Muscle of leg (tissue), 11 donors: ENCODE measurements around the gene MRPS7. TPM values are rescaled to one million over a fixed set of nuclear protein-coding genes. Genes with fewer than 3 reads are reported as not detected.
"Not testable (repeated sequence)": the region's sequence is repeated elsewhere in the genome, so short reads cannot be mapped to it uniquely, and the experiment has no call there.

ENCODE experiments used
- DNase-seq: peaks from one replicate; pipeline ENCODE4 v3.0.0; 2013
- H3K27ac ChIP-seq: one replicate; pipeline ENCODE4 v1.5.1; 2013; ENCODE audit warnings: mild to moderate bottlenecking, low read length, control low read depth
- H3K27me3 ChIP-seq: one replicate; pipeline ENCODE4 v1.6.1; 2013; ENCODE audit warnings: low read length; ENCODE audit not compliant: control insufficient read depth, insufficient read depth
- H3K36me3 ChIP-seq: one replicate; pipeline ENCODE4 v1.6.1; 2013; ENCODE audit warnings: low read length; ENCODE audit not compliant: control insufficient read depth, insufficient read depth
- H3K4me1 ChIP-seq: one replicate; pipeline ENCODE4 v1.6.1; 2013; ENCODE audit warnings: low read length; ENCODE audit not compliant: control insufficient read depth, insufficient read depth
- H3K4me3 ChIP-seq: one replicate; pipeline ENCODE4 v1.5.1; 2013; ENCODE audit warnings: low read length, control low read depth
- H3K9me3 ChIP-seq: replicated peaks from 2 replicates; pipeline ENCODE4 v1.6.1; 2013; ENCODE audit warnings: low read depth, low read length; ENCODE audit not compliant: control insufficient read depth
- WGBS: methylation state at CpG from one replicate; pipeline ENCODE4 v1.1.5; 2013; ENCODE audit warnings: missing lambda C conversion rate; ENCODE audit not compliant: insufficient coverage; 5-methylcytosine and 5-hydroxymethylcytosine counted together
- polyA plus RNA-seq, 8 donors: library from polyadenylated mRNA; unstranded; fragments of 120-200 nt; gene quantifications; one replicate each; pipeline versions ENCODE4 v1.2.1 to v1.2.3, GENCODE V29; 2013; ENCODE audit warnings: inconsistent platforms in 1 of 8, low replicate concordance in 1 of 8; ENCODE audit not compliant: insufficient read length in 8 of 8, insufficient read depth in 1 of 8
- total RNA-seq: library from RNA; stranded (reverse); fragments of 120-200 nt; gene quantifications from one replicate; pipeline ENCODE4 v1.2.4, GENCODE V29; 2013

MRPS7 gene
- total and polyA plus RNA-seq, 9 donors: 51.2 to 71.7 (median 60.7) TPM

DNA sequence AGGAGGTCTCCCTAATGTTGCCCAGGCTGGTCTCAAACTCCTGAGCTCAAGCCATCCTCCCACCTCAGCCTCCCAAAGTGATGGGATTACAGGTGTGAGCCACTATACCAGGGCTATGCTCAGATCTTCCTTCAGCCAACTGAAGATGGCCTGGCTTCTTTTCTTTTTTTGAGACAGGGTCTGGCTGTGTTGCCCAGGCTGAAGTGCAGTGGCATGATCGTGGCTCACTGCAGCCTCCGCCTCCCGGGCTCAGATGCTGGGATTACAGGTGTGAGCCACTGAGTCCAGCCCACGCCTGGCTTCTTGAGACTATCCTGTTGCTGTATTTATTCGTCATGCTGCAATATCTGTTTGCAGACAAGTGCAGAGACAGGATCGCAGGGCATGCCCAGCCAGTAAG, 23.4 kb downstream of the MRPS7 start:
- H3K27me3 ChIP-seq: no peaks in the 10 kb centered on the region
- H3K4me3 ChIP-seq: no peak overlapping the region
- DNase-seq: no peak
- H3K9me3 ChIP-seq: no peaks in the 10 kb centered on the region
- 74% methylated on average over 5 of the region's 6 CpGs for WGBS
- H3K36me3 ChIP-seq: peaks cover 33% of the 10 kb centered on the region
- H3K27ac ChIP-seq: no peak overlapping the region
- peaks cover 7% of the 10 kb centered on the region for H3K4me1 ChIP-seq

DNA sequence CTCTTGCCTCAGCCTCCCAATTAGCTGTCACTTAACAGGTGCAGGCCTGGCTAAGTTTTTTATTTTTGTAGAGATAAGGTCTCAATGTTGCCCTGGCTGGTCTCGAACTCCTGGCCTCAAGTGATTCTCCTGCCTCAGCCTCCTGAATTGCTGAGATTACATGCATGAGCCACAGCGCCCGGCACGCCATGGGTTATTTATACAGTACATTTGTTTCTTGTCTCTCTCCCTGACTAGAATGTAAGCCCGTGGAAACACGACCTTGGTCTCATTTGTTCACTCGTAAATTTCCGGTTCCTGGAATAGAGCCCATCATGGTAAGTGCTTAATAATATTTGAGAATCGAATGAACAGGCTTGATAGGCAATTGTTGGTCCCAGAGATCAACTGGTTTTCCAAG, 25.5 kb downstream of the MRPS7 start:
- 85% methylated on average over 4 of the region's 9 CpGs for WGBS

GRCh38 chr17:75288359-75288758, 26.7 kb downstream of the MRPS7 start:
- no peak overlapping the region for H3K27ac ChIP-seq
- no CpG with 5 or more reads among the region's 2 CpGs for WGBS
- peaks cover 13% of the 10 kb centered on the region for H3K36me3 ChIP-seq
- no peaks in the 10 kb centered on the region for H3K9me3 ChIP-seq
- no peaks in the 10 kb centered on the region for H3K27me3 ChIP-seq
- H3K4me3 ChIP-seq: peak overlapping the region; percentile 94
- DNase-seq: no peak
- peaks cover 7% of the 10 kb centered on the region for H3K4me1 ChIP-seq

More for the DNA sequence above, 25.5 kb downstream of the MRPS7 start:
- Histone ChIP-seq H3K4me1 (peaks cover 7% of the 10 kb centered on the region), H3K36me3 (peaks cover 19% of the 10 kb centered on the region), H3K9me3 (no peaks in the 10 kb centered on the region), H3K4me3 (no peak overlapping the region), H3K27ac (no peak overlapping the region), H3K27me3 (no peaks in the 10 kb centered on the region)
- DNase-seq: no peak

DNA sequence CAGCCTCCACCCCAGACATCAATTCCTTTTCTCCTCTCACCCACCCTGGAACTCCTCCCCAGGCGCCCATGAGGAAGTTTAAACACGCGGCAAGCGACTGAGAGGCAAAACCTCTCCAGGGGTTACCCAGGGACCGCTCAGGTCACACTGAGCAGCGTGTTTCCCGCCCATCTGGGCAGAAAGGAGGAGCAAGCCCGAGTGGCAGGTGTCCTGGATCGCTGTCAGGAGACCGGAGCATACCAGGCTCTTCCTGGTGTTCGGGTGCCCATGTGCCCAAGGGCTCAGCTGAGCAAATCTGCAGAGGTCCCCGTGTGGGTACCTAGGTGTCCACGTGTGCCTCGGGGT, 27.1 kb downstream of the MRPS7 start:
- WGBS: 0% methylated on average over 12 of the region's 14 CpGs

DNA sequence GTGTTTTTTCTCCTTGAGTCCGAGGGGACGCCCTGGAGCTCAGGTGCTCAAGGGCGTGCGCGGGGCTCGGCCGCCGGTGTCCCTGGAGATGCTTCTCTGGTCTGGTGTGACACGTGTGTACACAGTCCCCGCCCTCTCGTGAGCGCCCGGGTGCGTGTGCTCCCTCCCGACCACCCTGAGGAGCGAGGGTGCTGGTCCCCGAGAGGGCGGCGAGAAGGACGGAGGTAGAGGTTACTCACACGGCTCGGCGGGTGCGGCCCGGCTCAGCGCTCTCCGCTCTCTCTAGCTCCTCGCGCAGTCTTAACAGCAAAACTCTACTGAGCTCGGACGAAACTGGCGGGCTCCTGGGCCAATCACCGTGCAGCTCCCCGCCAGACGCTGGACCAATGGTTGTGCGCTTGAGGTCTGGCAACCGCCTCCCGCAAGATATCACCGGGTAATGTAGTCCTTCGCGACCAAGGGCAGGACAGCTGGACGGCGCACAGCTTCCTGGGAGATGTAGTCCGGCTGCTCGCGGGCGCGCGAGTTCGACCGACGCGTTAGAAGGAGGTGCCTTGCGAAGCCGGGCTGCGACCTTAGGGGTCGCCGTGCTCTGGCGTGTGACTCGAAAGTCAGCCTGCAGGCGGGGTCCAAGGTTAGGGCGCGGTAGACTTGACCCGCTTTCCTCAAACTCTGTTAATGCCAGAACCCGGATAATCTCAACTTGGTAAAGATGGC, 27.6 kb downstream of the MRPS7 start, which contains the start of gene SLC25A19:
TSS of gene SLC25A19 (minus strand) at position 319 of the 717 bp plus-strand sequence. CDS start 2,669 bp downstream, outside the sequence.
- Histone ChIP-seq H3K4me3 (peak within 1 kb of the TSS; percentile 94), H3K27me3 (no peaks in the 10 kb centered on the region), H3K27ac (peak within 1 kb of the TSS; percentile 97), H3K9me3 (no peaks in the 10 kb centered on the region), H3K4me1 (peaks cover 7% of the 10 kb centered on the region), H3K36me3 (peaks cover 10% of the 10 kb centered on the region)
- DNase-seq: peak; percentile 100
- WGBS: under 1% methylated on average over 61 of the region's 65 CpGs

More for the DNA sequence above, 27.1 kb downstream of the MRPS7 start:
- Histone ChIP-seq H3K9me3 (no peaks in the 10 kb centered on the region), H3K4me3 (peak overlapping the region; percentile 94), H3K4me1 (peaks cover 7% of the 10 kb centered on the region), H3K27ac (peak overlapping the region; percentile 60), H3K27me3 (no peaks in the 10 kb centered on the region), H3K36me3 (peaks cover 10% of the 10 kb centered on the region)
- no peak for DNase-seq

GRCh38 chr17:75289832-75290337, 28.2 kb downstream of the MRPS7 start:
- no peaks in the 10 kb centered on the region for H3K27me3 ChIP-seq
- H3K4me3 ChIP-seq: peak overlapping the region; percentile 94
- DNase-seq: peak; percentile 71
- H3K4me1 ChIP-seq: peaks cover 7% of the 10 kb centered on the region
- H3K27ac ChIP-seq: peak overlapping the region; percentile 97
- H3K9me3 ChIP-seq: no peaks in the 10 kb centered on the region
- peaks cover 10% of the 10 kb centered on the region for H3K36me3 ChIP-seq
- WGBS: 2% methylated on average over 9 of the region's 26 CpGs

- not testable (repeated sequence) for H3K36me3 ChIP-seq, H3K4me3 ChIP-seq, H3K27ac ChIP-seq, H3K4me1 ChIP-seq, H3K27me3 ChIP-seq, DNase-seq, H3K9me3 ChIP-seq
- WGBS: 69% methylated on average over 8 of the region's 16 CpGs
Measured at GRCh38 chr17:75292810-75293448, 31.2 kb downstream of the MRPS7 start.

GRCh38 chr17:75295201-75296158, 33.8 kb downstream of the MRPS7 start:
- peak overlapping the region; percentile 50 for H3K27ac ChIP-seq
- WGBS: 79% methylated on average over 3 of the region's 8 CpGs
- H3K9me3 ChIP-seq: no peaks in the 10 kb centered on the region
- no peaks in the 10 kb centered on the region for H3K27me3 ChIP-seq
- H3K4me3 ChIP-seq: no peak overlapping the region
- peak; percentile 61 for DNase-seq
- H3K4me1 ChIP-seq: no peaks in the 10 kb centered on the region
- no peaks in the 10 kb centered on the region for H3K36me3 ChIP-seq

DNA sequence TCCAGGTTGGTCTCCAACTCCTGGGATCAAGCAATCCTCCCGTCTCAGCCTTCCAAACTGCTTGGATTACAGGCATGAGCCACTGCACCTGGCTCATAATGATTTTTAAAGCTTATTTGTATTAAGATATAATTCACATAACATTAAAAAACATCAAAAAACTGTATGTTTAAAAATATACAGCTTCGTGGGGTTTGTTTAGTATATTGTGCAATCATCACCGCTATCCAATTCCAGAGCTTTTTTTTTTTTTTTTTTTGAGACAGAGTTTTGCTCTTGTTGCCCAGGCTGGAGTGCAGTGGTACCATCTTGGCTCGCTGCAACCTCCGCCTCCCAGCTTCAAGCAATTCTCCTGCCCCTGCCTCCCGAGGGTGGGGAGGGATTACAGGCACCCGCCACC, 38.6 kb downstream of the MRPS7 start:
- WGBS: 83% methylated on average over 2 of the region's 7 CpGs
- Histone ChIP-seq H3K27ac (no peak overlapping the region), H3K36me3 (no peaks in the 10 kb centered on the region), H3K4me1 (no peaks in the 10 kb centered on the region), H3K4me3 (no peak overlapping the region), H3K27me3 (no peaks in the 10 kb centered on the region), H3K9me3 (no peaks in the 10 kb centered on the region)
- DNase-seq: no peak
